Measurements from ENCODE around the gene IFITM10.

DNA sequence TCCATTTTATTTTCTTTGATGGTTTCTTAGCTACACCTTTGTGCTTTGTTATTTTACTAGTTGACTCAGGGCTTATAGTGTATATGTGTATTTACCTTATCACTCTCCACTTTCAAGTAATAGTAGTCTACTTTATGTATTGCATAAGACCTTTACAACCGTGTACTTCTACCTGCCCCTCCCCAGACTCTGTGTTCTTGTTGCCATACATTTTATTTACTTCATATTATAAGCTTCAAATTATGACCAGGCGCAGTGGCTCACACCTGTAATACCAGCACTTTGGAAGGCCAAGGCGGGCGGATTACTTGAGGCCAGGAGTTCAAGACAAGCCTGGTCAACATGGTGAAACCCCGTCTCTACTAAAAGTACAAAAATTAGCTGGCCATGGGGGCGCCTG, 41.5 kb upstream of the IFITM10 start:
- TF ChIP-seq CTCF (IDR thresholded peaks at IDR 0.05; ENCODE audit: low read depth, low read length): no peak
- TF ChIP-seq POLR2A (IDR thresholded peaks at IDR 0.05; ENCODE audit: extremely low read depth, insufficient read length): no peak

Data from NB4 (cell line).